Stimulated activated naive CD8-positive, alpha-beta T cell treated with anti-CD3 and anti-CD28 coated beads, Interleukin-15, Interleukin-2, amounts not matched to agents 100 ng/mL and 50 ng/mL, for 24 hours (primary cell): ENCODE results near the gene GRM1.

Source experiments
- H3K27ac Mint-ChIP-seq: one replicate; pipeline ENCODE4 v1.8.0; 2021; ENCODE audit warnings: mild to moderate bottlenecking, mixed read lengths
- H3K27me3 Mint-ChIP-seq: one replicate; pipeline ENCODE4 v1.8.0; 2021; ENCODE audit warnings: mixed read lengths
- H3K36me3 Mint-ChIP-seq: one replicate; pipeline ENCODE4 v1.8.0; 2021; ENCODE audit warnings: low read depth, mixed read lengths
- H3K4me1 Mint-ChIP-seq: one replicate; pipeline ENCODE4 v1.8.0; 2021; ENCODE audit warnings: low read depth, mixed read lengths
- H3K4me3 Mint-ChIP-seq: one replicate; pipeline ENCODE4 v1.8.0; 2021; ENCODE audit warnings: mild to moderate bottlenecking, mixed read lengths
- H3K9me3 Mint-ChIP-seq: one replicate; pipeline ENCODE4 v1.8.0; 2021; ENCODE audit warnings: mixed read lengths

The GRM1 gene

DNA sequence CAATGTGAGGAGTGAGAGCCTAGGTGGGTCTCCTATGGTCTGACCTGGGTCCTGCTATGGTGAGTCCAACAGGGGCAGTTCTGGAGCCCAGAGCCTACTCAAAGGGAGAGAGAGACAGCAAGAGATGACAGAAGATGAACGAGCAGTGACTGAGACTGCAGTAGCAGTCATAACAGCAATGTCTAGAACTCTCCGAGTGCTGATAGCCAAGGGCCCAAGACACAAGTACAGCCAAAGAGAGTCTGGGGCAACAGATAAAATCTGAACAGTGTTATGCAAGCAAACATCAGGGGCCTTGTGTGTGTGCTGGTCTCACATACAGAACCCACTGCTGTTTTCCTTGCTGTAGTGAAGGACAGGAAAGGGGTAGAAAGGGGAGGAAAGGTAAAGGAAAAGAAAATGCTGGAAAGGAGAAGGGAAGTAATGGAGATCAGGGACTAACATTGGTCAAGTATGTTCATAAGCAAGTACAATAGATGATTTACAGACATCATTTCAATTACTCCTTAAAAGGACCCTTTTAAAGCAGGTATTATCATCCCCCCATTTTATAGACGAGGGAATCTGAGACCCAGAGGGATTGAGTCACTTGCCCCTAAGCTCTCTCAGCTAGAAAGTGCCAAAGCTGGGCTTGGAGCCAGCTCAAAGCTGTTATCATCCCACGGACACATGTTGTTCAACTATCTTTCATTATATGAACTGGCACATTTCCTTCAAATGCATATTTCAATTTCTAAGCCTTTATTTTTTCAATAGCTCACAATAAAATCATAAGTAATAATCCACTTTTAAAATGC is 332.5 kb downstream of the GRM1 start:
- no peak overlapping the region for H3K4me3 Mint-ChIP-seq
- no peak overlapping the region for H3K27ac Mint-ChIP-seq
- H3K9me3 Mint-ChIP-seq = peaks cover 4% of the 10 kb centered on the region
- peaks cover 4% of the 10 kb centered on the region for H3K4me1 Mint-ChIP-seq
- H3K36me3 Mint-ChIP-seq = no peaks in the 10 kb centered on the region
- no peaks in the 10 kb centered on the region for H3K27me3 Mint-ChIP-seq

GRCh38 chr6:146363838-146364607 is 335.2 kb downstream of the GRM1 start:
- no peak overlapping the region for H3K4me3 Mint-ChIP-seq

GRCh38 chr6:146364816-146365594 is 336.1 kb downstream of the GRM1 start:
- Mint-ChIP-seq H3K9me3 (peaks cover 4% of the 10 kb centered on the region), H3K4me1 (no peaks in the 10 kb centered on the region), H3K27me3 (no peaks in the 10 kb centered on the region), H3K4me3 (no peak overlapping the region), H3K27ac (no peak overlapping the region), H3K36me3 (no peaks in the 10 kb centered on the region)

More at GRCh38 chr6:146363838-146364607, 335.2 kb downstream of the GRM1 start:
- H3K27ac Mint-ChIP-seq = no peak overlapping the region
- no peaks in the 10 kb centered on the region for H3K4me1 Mint-ChIP-seq
- H3K9me3 Mint-ChIP-seq = peaks cover 4% of the 10 kb centered on the region
- H3K27me3 Mint-ChIP-seq = no peaks in the 10 kb centered on the region
- no peaks in the 10 kb centered on the region for H3K36me3 Mint-ChIP-seq

GRCh38 chr6:146367061-146367460 is 338.2 kb downstream of the GRM1 start:
- Mint-ChIP-seq H3K27me3 (no peaks in the 10 kb centered on the region), H3K4me3 (no peak overlapping the region), H3K4me1 (no peaks in the 10 kb centered on the region), H3K27ac (no peak overlapping the region), H3K36me3 (no peaks in the 10 kb centered on the region), H3K9me3 (peaks cover 11% of the 10 kb centered on the region)

- Mint-ChIP-seq H3K27ac (no peak overlapping the region), H3K36me3 (no peaks in the 10 kb centered on the region), H3K4me3 (no peak overlapping the region), H3K9me3 (peaks cover 15% of the 10 kb centered on the region), H3K4me1 (no peaks in the 10 kb centered on the region), H3K27me3 (no peaks in the 10 kb centered on the region)
Measured at GRCh38 chr6:146369866-146370265, 341.0 kb downstream of the GRM1 start.

DNA sequence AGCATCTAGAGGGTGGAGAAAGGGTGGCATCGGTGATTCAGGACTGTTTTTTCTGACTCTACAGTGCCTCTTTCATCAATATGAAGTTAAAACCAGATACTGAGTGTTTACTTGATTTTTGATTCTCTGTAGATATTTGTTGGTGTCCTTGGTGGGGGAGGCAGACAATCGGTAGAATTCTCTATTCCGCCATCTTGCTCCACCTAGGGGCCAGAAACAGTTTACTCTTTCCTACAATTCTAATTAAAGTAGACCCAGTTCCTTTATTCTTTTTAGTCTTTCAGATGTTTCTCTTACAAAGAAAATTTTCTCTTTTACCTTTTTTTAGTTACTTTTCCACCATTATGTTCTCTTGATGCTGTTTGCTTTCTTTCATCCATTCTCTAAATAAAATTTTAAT is 352.6 kb downstream of the GRM1 start:
- no peaks in the 10 kb centered on the region for H3K4me1 Mint-ChIP-seq
- H3K27me3 Mint-ChIP-seq = no peaks in the 10 kb centered on the region
- no peak overlapping the region for H3K4me3 Mint-ChIP-seq
- no peaks in the 10 kb centered on the region for H3K36me3 Mint-ChIP-seq
- no peaks in the 10 kb centered on the region for H3K9me3 Mint-ChIP-seq
- no peak overlapping the region for H3K27ac Mint-ChIP-seq

DNA sequence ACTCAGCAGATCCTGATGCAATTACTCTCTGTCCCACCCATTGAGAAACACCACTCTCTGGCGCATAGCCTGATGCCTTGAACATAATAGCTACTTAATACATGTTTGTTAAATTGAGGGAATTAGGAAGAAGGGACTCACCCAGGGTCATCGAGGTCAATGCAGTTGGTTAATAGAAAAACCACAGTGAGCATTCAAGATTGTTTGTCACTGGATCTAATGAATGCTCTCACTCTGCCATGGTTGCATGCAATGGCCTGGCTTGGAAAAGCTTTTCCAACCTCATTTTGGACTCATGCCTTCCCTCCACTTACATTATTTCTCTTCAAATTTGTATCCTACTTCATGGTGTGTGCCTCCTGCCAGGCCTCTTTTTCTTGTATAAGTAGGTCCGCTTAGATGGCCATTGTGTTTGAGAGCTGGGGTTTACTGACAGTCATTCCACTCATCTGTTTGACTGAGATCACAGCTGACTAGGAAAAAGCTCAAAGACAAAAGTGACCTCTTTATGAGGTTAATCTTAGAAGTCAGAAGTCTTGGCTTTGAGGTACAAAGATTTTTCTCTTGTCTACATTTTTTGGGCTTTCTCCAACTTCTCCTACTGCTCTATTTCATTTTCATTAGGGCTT is 360.0 kb downstream of the GRM1 start:
- H3K4me1 Mint-ChIP-seq = no peaks in the 10 kb centered on the region
- no peaks in the 10 kb centered on the region for H3K9me3 Mint-ChIP-seq
- H3K27ac Mint-ChIP-seq = no peak overlapping the region
- no peaks in the 10 kb centered on the region for H3K27me3 Mint-ChIP-seq
- no peaks in the 10 kb centered on the region for H3K36me3 Mint-ChIP-seq
- no peak overlapping the region for H3K4me3 Mint-ChIP-seq

GRCh38 chr6:146389740-146390139 is 360.9 kb downstream of the GRM1 start:
- Mint-ChIP-seq H3K4me3 (no peak overlapping the region), H3K36me3 (no peaks in the 10 kb centered on the region), H3K27ac (no peak overlapping the region), H3K4me1 (no peaks in the 10 kb centered on the region), H3K27me3 (no peaks in the 10 kb centered on the region), H3K9me3 (no peaks in the 10 kb centered on the region)

- Mint-ChIP-seq H3K27me3 (no peaks in the 10 kb centered on the region), H3K27ac (no peak overlapping the region), H3K4me3 (no peak overlapping the region), H3K36me3 (no peaks in the 10 kb centered on the region), H3K9me3 (no peaks in the 10 kb centered on the region), H3K4me1 (no peaks in the 10 kb centered on the region)
Measured at GRCh38 chr6:146397638-146398037, 368.8 kb downstream of the GRM1 start.

DNA sequence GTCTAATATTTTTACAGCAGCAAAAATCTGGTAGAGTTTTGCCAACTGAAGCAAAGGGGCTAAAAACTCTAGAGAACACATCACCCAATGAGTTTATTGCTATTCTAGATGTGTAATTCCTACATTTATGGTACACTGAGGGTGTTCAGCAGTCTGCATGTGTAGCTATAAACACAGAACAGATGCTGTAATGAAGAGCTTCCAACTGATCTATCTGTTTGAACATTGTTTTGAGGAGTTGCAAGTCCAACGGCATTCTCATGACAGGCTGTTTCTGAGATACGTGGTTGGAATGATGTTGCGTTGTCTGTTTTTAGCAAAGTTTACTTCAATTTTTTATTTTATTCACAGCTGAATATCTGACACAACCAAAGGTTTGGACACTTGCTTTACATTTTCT is 373.6 kb downstream of the GRM1 start:
- Mint-ChIP-seq H3K4me1 (no peaks in the 10 kb centered on the region), H3K36me3 (no peaks in the 10 kb centered on the region), H3K9me3 (peaks cover 12% of the 10 kb centered on the region), H3K4me3 (no peak overlapping the region), H3K27me3 (no peaks in the 10 kb centered on the region), H3K27ac (no peak overlapping the region)

GRCh38 chr6:146408583-146408982 is 379.7 kb downstream of the GRM1 start:
- peaks cover 12% of the 10 kb centered on the region for H3K9me3 Mint-ChIP-seq

DNA sequence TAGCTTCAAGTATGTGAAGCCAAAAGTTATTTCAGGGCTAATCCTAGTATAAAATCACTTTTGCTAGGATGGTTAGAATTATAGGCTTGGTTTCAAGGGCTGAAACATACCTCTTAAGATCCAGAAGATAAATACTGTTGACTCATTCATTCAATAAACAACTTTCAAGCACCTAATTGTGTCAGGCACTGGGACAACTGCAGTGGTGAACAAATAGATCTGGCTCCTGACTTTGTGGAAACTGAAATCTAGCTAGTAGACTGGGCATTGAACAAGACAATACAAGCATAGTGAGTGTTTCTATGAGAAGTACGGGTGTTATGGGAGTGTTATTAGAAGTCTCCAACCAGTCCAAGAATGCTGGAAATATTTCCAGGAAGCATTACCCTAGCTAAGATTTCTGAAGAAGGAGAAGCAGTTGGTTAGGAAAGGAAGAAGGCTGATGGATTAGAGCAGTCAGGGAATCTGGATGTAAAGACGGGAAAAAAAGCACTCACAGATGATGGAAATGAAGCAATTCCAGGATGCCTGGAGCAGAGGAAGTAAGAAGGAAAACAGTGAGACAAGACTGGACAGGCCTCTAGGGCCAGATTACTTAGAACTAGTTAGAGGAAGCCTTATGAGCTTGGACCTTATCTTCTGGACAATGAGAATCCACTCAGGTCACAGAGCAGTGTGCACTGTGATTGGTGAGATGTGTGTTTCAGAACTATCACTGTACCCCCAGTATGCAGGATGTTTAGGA is 382.2 kb downstream of the GRM1 start:
- no peaks in the 10 kb centered on the region for H3K27me3 Mint-ChIP-seq
- H3K36me3 Mint-ChIP-seq = no peaks in the 10 kb centered on the region
- H3K4me3 Mint-ChIP-seq = no peak overlapping the region
- H3K4me1 Mint-ChIP-seq = no peaks in the 10 kb centered on the region
- H3K9me3 Mint-ChIP-seq = peaks cover 2% of the 10 kb centered on the region
- H3K27ac Mint-ChIP-seq = no peak overlapping the region

More at GRCh38 chr6:146408583-146408982, 379.7 kb downstream of the GRM1 start:
- no peak overlapping the region for H3K27ac Mint-ChIP-seq
- no peaks in the 10 kb centered on the region for H3K36me3 Mint-ChIP-seq
- no peaks in the 10 kb centered on the region for H3K4me1 Mint-ChIP-seq
- H3K4me3 Mint-ChIP-seq = no peak overlapping the region
- no peaks in the 10 kb centered on the region for H3K27me3 Mint-ChIP-seq

DNA sequence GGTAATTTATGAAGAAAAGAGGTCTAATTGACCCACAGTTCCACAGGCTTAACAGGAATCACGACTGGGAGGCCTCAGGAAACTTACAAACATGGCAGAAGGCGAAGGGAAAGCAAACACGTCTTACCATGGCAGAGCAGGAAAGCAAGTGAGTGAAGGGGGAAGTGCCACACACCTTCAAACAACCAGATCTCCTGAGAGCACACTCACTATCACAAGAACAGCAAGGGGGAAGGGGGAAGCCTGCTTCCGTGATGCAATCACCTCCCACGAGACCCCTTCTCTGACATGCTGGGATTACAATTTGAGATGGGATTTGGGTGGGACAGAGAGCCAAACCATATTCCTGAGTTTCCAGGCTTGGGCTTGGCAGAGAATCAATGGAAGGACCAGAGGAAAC is 390.7 kb downstream of the GRM1 start:
- Mint-ChIP-seq H3K9me3 (no peaks in the 10 kb centered on the region), H3K27me3 (peaks cover 7% of the 10 kb centered on the region), H3K4me1 (no peaks in the 10 kb centered on the region), H3K4me3 (no peak overlapping the region), H3K36me3 (no peaks in the 10 kb centered on the region), H3K27ac (no peak overlapping the region)

DNA sequence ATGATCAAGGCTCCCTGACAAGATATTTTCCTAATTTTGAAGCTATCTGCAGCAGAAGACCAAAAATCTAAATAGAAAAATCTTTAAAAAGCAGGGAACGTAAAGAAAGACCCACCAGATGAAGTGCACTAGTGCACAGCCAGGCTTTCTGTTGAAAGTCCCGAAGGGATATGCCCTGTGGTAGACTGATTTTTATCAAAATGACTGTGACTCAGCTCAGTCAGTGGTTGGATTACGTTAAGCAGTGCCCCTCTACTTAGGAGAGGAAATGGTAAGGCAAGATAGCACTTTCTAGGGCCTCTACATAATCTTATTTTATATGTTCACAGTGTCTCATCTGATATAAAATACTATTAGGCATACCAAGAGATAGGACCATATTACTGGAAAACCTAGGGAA is 391.4 kb downstream of the GRM1 start:
- Mint-ChIP-seq H3K27me3 (peaks cover 7% of the 10 kb centered on the region), H3K4me1 (no peaks in the 10 kb centered on the region), H3K36me3 (no peaks in the 10 kb centered on the region), H3K4me3 (no peak overlapping the region), H3K27ac (no peak overlapping the region), H3K9me3 (no peaks in the 10 kb centered on the region)
